ENCODE results near the gene NPAS3.

Gene NPAS3

GRCh38 chr14:33524244-33524643, 585.6 kb downstream of the NPAS3 start:
- TF ChIP-seq CTCF (IDR thresholded peaks at IDR 0.05; ENCODE audit: low read depth, low read length): no peak

GRCh38 chr14:33525626-33526025, 586.9 kb downstream of the NPAS3 start:
- TF ChIP-seq CTCF (IDR thresholded peaks at IDR 0.05; ENCODE audit: low read depth, low read length): no peak
- H3K4me3 ChIP-seq (ENCODE audit: low read depth, low read length): no peak overlapping the region

More at GRCh38 chr14:33524244-33524643, 585.6 kb downstream of the NPAS3 start:
- H3K4me3 ChIP-seq (ENCODE audit: low read depth, low read length): no peak overlapping the region

- no peak overlapping the region for H3K4me3 ChIP-seq (ENCODE audit: low read depth, low read length)
- no peak for TF ChIP-seq CTCF (IDR thresholded peaks at IDR 0.05; ENCODE audit: low read depth, low read length)
Observed at GRCh38 chr14:33527023-33527634, 588.5 kb downstream of the NPAS3 start.

GRCh38 chr14:33528655-33529054, 590.0 kb downstream of the NPAS3 start:
- no peak overlapping the region for H3K4me3 ChIP-seq (ENCODE audit: low read depth, low read length)
- TF ChIP-seq CTCF (IDR thresholded peaks at IDR 0.05; ENCODE audit: low read depth, low read length): no peak

GRCh38 chr14:33529787-33530757, 591.4 kb downstream of the NPAS3 start:
- H3K4me3 ChIP-seq (ENCODE audit: low read depth, low read length): no peak overlapping the region
- TF ChIP-seq CTCF (IDR thresholded peaks at IDR 0.05; ENCODE audit: low read depth, low read length): no peak

- no peak for TF ChIP-seq CTCF (IDR thresholded peaks at IDR 0.05; ENCODE audit: low read depth, low read length)
- no peak overlapping the region for H3K4me3 ChIP-seq (ENCODE audit: low read depth, low read length)
Observed at GRCh38 chr14:33532553-33532952, 593.9 kb downstream of the NPAS3 start.

GRCh38 chr14:33534104-33534503, 595.4 kb downstream of the NPAS3 start:
- no peak overlapping the region for H3K4me3 ChIP-seq (ENCODE audit: low read depth, low read length)
- TF ChIP-seq CTCF (IDR thresholded peaks at IDR 0.05; ENCODE audit: low read depth, low read length): no peak

All from WI38 (cell line).